ENCODE measurements around the gene SUPT3H. TPM values are rescaled to one million over a fixed set of nuclear protein-coding genes. Genes with fewer than 3 reads are reported as not detected.
A peak's percentile ranks its signal among the peaks of the same experiment; 100 is the strongest.

Gene SUPT3H
- total RNA-seq, 1 donor from 2014 or later, result 1.2 TPM

- no peak for ATAC-seq
- no peak for DNase-seq (ENCODE audit: low spot score)
Measured at GRCh38 chr6:44820321-44820720, 557.4 kb downstream of the SUPT3H start.

DNA sequence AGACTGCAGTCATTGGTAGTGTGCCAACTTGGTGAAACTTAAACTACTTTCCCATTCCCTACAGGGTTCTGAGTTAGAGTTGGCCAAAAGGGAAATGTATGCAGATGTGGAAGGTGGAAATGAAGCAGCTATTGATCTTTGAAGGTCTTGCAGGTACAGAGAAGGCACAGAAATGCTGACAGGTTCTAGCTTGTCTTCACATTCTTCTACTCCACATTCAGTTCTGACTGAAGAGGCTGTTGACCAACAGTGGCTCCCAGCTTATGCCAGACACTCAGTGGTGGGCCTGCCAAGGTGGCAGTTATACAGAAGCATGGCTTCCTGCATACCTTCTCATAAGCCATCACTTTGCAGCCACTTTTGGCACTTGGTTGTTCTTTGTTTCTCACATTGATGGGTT lies 566.3 kb downstream of the SUPT3H start:
- no peak for ATAC-seq
- DNase-seq (ENCODE audit: low spot score), result no peak

- DNase-seq (ENCODE audit: low spot score) (no peak), ATAC-seq (no peak)
Measured at GRCh38 chr6:44809258-44809657, 568.5 kb downstream of the SUPT3H start.

- ATAC-seq, result no peak
Measured at GRCh38 chr6:44808148-44808547, 569.6 kb downstream of the SUPT3H start.

DNA sequence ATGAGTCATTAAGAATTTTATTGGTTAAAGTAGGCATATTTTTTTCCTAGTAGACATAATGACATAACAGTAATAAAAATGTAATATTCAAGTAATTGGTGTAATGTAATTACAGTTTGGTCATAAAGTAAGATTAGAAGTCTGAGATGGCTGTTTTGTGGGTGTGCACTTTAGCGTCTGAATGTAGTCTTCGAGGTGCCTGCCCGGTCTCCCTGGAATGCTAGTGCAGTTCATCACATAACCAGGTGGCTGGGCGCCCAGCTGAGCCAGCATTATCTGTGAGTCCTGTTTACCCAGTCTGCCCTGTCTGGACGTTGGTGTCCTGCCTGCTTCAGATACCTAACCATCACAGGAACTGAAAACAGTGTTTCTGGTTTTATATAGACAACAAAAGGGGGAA lies 571.1 kb downstream of the SUPT3H start:
- DNase-seq (ENCODE audit: low spot score) (peak; percentile 82), ATAC-seq (peak; percentile 90)

More at GRCh38 chr6:44808148-44808547, 569.6 kb downstream of the SUPT3H start:
- DNase-seq (ENCODE audit: low spot score), result no peak

DNA sequence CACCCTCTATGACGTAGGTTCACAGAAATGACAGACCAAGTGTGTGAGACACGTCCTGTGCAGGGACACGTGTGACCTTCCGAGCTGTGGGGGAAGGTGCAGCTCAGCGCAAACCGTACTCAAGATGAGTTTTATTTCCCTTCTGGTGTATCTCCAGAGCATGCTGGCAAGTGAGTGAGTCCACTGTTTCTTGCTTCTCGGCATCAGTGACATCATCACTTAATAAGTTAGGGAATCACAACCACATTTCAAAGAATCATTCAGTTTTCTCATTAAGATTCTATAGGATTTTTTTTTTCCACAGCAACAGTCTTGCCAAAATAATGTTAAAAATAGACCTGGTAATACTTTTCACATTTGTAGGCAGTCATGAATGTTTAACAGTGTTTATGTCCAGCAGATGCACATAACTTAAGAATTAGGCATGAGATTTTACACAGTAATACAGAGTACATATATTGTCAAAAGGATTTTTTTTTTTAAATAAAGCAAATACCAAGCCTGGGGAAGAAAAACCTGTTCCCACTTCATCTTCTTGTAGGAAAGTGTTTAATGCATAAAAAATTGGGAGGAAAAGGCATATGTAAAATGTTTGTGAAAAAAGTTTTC lies 572.4 kb downstream of the SUPT3H start:
- DNase-seq (ENCODE audit: low spot score) (no peak), ATAC-seq (no peak)

DNA sequence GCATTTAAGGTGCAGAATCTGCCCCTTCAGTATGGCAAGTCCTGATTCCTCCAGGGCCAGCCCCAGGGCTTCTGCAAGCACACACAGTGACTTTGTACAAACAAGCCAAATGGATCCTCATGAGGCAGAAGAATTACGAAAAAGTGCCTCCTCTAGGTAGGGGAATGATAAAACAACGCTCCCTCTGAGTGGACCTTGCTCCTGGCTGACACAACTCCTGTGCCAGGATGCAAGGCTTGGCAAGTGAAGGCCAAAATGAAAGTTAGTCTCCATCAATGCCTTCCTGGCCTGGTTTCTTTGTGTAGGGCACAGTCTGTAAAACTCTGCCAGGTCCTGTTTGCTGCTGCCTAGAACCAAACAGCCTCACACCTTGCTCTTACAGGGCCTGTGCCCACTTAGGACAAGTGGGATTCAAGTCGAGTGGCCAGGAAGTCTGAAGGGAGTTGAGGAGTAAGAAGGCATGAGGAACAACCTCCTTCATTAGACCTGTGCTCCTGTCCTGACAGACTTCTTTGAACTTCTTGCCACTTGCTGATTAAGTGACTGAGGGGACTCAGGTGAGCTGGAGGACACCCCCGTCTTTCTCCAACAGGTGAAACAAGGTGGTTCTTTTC lies 573.1 kb downstream of the SUPT3H start:
- ATAC-seq (peak; percentile 90), DNase-seq (ENCODE audit: low spot score) (peak; percentile 71)

GRCh38 chr6:44804016-44804415 lies 573.7 kb downstream of the SUPT3H start:
- ATAC-seq (no peak), DNase-seq (ENCODE audit: low spot score) (no peak)

DNA sequence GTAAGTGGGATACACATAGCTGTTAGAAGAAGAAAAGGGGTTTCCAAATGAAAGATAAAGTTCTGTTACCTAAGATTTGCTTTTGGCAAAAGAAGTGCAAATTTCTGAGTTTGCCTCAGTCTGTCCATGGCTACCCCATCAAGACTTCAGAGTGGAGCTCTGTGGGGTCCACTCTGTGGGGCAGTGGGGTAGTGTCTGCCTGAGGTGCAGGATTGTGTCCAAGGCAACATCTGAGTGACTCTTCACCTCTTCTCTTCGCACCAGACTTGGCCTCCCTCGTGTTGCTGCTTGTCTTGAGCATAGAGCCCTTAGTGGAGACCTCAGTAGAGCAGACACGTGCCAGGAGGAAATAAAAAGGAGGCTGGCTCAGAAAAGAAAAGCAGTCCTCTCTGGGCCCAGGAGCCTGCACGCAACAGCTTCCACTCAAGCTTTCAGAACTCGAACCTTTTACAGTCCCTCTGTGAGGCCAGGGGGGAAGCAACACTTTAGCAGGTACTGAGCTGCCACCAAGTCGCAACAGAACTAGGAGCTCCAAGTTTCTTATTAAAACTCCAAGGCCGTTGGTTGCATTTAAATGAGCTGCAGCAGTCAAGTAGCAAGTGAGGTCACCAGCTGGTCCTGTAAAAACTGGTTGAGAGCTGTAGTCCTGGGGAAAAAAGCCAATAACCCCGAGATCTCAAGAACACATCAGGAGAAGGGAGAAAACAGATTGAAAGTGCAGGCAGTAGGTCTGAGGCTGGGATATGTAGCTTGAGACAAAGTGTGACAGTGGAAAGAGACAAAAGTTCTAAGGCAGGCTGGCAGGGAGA lies 576.7 kb downstream of the SUPT3H start:
- ATAC-seq, result no peak

DNA sequence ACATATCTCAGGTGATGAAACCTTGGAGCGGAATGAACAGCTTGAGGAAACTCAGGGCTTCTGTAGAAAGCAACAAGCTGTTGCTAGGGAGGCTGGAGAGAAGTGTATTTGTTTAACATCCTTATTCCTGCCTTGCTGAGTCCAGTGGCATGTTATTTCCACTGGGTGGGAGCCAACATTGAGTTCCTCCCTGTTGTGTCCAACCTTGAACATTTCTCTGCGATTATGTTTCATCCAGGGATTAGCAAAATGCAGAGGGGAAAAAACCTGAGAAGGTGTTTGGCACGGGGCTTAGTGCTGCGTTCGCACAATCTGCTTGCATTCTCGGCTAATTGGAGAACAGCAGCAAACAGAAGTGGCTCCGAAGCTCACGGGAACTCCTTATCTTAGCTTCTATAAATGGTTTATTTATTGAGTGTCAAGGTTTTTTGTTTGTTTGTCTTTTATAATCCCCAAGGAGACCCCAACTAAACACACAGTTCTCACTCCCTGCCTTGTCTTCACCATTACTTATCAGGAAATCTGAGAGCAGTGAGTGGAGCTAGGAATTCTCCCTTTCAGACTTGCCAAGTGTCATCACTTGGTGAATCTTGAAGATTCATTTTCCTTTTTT lies 577.5 kb downstream of the SUPT3H start:
- DNase-seq (ENCODE audit: low spot score) (no peak), ATAC-seq (no peak)

More for the DNA sequence above, 576.7 kb downstream of the SUPT3H start:
- no peak for DNase-seq (ENCODE audit: low spot score)

GRCh38 chr6:44797746-44798145 lies 580.0 kb downstream of the SUPT3H start:
- ATAC-seq (no peak), DNase-seq (ENCODE audit: low spot score) (no peak)

GRCh38 chr6:44795326-44795725 lies 582.4 kb downstream of the SUPT3H start:
- no peak for ATAC-seq

GRCh38 chr6:44789806-44790205 lies 587.9 kb downstream of the SUPT3H start:
- no peak for ATAC-seq
- DNase-seq (ENCODE audit: low spot score), result no peak

More at GRCh38 chr6:44795326-44795725, 582.4 kb downstream of the SUPT3H start:
- no peak for DNase-seq (ENCODE audit: low spot score)

DNA sequence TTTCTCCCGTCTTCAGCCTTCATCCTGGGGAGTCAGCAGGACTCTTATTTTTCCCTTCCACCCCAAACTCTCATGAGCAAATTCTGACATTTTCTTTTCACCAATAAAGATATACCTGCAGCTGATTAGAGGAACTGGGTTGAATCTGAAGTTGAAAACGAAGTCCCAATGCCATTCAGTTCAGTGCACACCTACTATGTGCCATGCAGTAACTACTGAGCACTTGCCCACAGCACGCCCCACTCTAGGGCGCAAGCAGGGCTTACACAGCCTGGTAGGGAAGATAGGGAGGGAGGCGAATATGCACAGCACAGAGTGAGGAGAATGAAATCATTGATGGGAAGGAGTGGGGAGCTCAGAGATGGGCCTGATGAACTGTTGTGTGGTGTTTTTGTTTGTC lies 588.7 kb downstream of the SUPT3H start:
- DNase-seq (ENCODE audit: low spot score) (no peak), ATAC-seq (no peak)

DNA sequence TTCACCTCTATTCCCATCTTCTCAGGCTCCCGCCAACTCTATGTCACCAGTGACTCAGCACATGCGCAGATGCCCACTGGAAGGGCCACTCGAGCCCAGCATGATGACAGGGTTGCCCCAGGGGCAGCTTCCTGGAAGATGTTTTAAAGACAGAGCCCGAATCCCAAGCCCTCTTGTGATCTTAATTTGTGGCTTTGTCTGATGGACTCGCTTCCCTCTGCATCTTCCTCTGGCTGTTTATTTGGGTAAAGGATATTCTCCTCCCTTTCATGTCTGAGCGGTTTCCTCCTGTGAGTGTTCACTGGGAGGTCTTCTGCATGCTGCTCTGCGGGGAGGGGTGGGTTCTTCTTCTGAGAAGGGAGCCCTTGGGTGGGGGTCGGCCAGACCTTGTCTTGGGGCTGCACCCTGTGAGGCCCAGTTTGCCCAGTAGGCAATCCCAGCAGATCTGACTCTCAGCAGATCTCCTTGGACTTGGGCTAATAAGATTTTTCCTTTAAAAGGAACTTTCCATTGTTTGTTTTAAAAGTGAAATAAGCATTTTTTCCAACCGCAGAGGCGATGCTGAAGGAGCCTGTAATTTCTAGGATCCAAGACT lies 589.2 kb downstream of the SUPT3H start:
- no peak for ATAC-seq
- DNase-seq (ENCODE audit: low spot score), result no peak

DNA sequence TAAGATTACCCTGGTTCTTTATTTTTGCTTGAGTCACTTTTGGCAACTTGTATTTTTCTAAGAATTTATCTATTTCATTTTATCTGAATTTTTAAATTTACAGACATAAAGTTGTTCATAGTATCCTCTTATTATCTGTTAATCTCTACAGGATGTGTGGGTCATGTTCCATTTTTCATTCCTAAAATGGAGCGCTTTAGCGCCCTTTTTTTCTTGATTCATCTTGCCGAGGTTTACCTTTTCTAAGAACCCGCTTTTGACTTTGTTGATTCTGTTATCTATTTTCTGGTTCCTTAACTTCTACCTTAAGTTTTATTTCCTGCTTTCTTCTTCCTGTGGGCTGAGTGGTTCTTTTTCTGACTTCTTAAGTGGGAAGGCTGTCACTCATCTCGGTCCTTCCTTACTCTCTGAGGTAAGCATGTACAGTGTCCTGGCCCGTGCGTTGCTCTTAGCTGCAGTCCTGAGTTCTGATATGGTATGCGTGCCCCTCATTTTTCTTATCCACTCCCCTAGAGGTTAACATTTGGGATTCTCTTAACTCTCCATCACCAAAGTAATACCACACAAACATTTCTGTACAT lies 590.4 kb downstream of the SUPT3H start:
- no peak for DNase-seq (ENCODE audit: low spot score)
- no peak for ATAC-seq

DNA sequence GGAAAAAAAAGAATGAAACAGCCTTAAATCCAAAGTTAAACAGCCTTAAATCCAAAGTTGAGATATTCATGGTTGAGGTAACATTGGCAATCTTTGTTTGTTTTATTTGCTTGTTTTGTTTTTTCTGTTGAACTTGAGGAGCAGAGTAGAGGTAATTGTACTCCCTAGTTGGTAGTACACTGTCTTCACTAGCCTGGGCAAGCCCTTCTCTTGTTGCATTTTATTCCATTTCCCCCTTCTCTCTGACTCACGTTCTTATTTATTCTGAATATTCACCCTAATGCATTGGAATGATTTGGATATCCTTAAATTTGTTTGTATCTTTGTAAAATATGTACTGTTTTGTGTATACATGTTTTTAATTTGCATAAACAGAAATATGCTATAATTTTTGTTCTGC lies 592.6 kb downstream of the SUPT3H start:
- no peak for DNase-seq (ENCODE audit: low spot score)
- no peak for ATAC-seq

DNA sequence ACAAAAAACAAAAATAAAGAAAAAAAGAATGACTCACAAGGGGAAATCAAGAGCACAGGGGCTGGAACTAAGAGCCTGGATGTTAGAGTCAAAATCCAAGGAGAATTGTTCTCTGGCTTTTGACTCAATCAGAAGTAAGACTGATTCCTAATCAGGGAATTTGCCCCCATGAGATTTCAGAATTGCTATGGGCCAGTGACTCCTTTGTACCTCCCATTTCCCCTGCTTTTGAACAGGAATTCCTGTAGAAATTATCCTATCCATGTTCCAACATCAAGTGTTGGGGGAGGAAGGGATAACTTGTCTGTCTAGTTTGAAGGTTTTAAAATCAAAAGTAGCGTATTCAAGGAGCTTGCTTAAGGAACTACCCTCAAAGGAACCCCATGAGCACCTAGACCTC lies 593.5 kb downstream of the SUPT3H start:
- DNase-seq (ENCODE audit: low spot score) (no peak), ATAC-seq (no peak)

- DNase-seq (ENCODE audit: low spot score) (no peak), ATAC-seq (no peak)
Measured at GRCh38 chr6:44782892-44783291, 594.8 kb downstream of the SUPT3H start.

GRCh38 chr6:44781912-44782597 lies 595.7 kb downstream of the SUPT3H start:
- ATAC-seq (no peak), DNase-seq (ENCODE audit: low spot score) (no peak)
